Breast epithelium (tissue), 4 donors: ENCODE data around the gene ADH7. TPM values are rescaled to one million over a fixed set of nuclear protein-coding genes. Genes with fewer than 3 reads are reported as not detected.
A peak's percentile ranks its signal among the peaks of the same experiment; 100 is the strongest.

Experiments
- DNase-seq, 2 donors: peaks; one replicate each; pipeline ENCODE4 v3.0.0-alpha.2; 2019; ENCODE audit warnings: low spot score in 2 of 2
- H3K27ac ChIP-seq, 2 donors: fragments of 200-600 bp; sonication (generic) in 1 of 2; one replicate each; pipeline ENCODE4 v1.5.1; 2016 to 2019; ENCODE audit warnings: mild to moderate bottlenecking in 1 of 2
- H3K27me3 ChIP-seq, 2 donors: fragments of 200-600 bp; sonication (generic) in 1 of 2; one replicate each; pipeline versions ENCODE4 v1.5.1 to v1.6.0; 2017 to 2019; ENCODE audit warnings: control low read depth in 1 of 2, mild to moderate bottlenecking in 1 of 2
- H3K36me3 ChIP-seq: fragments of 200-600 bp; one replicate; pipeline ENCODE4 v1.5.1; 2019
- H3K4me1 ChIP-seq, 2 donors: fragments of 200-600 bp; sonication (generic); one replicate each; pipeline ENCODE4 v1.5.1; 2016 to 2019; ENCODE audit warnings: control low read depth in 1 of 2
- H3K4me3 ChIP-seq, 3 donors: fragments of 200-600 bp; sonication (generic); 1 replicate in 2 of 3; 2 replicates in 1 of 3; pipeline ENCODE4 v1.5.1; 2016 to 2019; ENCODE audit warnings: mild to moderate bottlenecking in 3 of 3, moderate library complexity in 2 of 3
- H3K9me3 ChIP-seq, 2 donors: fragments of 200-600 bp; sonication (generic) in 1 of 2; one replicate each; pipeline ENCODE4 v1.5.1; 2016 to 2019; ENCODE audit warnings: control low read depth in 1 of 2
- CTCF ChIP-seq, 3 donors: fragments of 450-650 bp; IDR thresholded peaks; one replicate each; pipeline ENCODE4 v1.5.1; 2016 to 2017; ENCODE audit warnings: antibody characterized with exemption in 3 of 3, mild to moderate bottlenecking in 3 of 3, moderate library complexity in 3 of 3
- POLR2A ChIP-seq: fragments of 450-650 bp; IDR thresholded peaks from one replicate; pipeline ENCODE4 v1.6.1; 2016; ENCODE audit warnings: antibody characterized with exemption, mild to moderate bottlenecking, moderate library complexity
- POLR2AphosphoS5 ChIP-seq, 3 donors: sonication (generic); formaldehyde crosslinking; IDR thresholded peaks; one replicate each; pipeline ENCODE4 v1.6.1; 2017; ENCODE audit warnings: antibody characterized with exemption in 3 of 3
- intact Hi-C: fragments of 100-400 bp; cut with DNase I; formaldehyde crosslinking; loops from one replicate; pipeline ENCODE4 v1.15.1; 2023; ENCODE audit warnings: low total_unique reads
- total RNA-seq, 3 donors: library from RNA; depleted of rRNA; stranded (reverse); fragments of >200 nt; gene quantifications; one replicate each; pipeline ENCODE4 v1.1.0, GENCODE V29; 2016

Gene ADH7
- total RNA-seq, 3 donors from 2014 or later: not detected

- DNase-seq: no peak
- H3K36me3 ChIP-seq: no peaks in the 10 kb centered on the region
- no peaks in the 10 kb centered on the region for H3K27me3 ChIP-seq
- H3K27ac ChIP-seq: no peak overlapping the region
- intact Hi-C loops: no loop called here
- no peaks in the 10 kb centered on the region for H3K4me1 ChIP-seq
- TF ChIP-seq POLR2A (no peak), POLR2AphosphoS5 (IDR thresholded peaks at IDR 0.05) (no peak), CTCF (IDR thresholded peaks at IDR 0.05) (no peak)
- H3K9me3 ChIP-seq: peaks cover 0 to 8% of the 10 kb centered on the region in 2 donors
- no peak overlapping the region for H3K4me3 ChIP-seq
These were observed 11.9 kb upstream of the ADH7 start for GRCh38 chr4:99447079-99447478.

- Histone ChIP-seq H3K4me1 (no peaks in the 10 kb centered on the region), H3K4me3 (no peak overlapping the region), H3K9me3 (no peaks in the 10 kb centered on the region), H3K27ac (peak overlapping the region; percentile 29 to 77), H3K27me3 (no peaks in the 10 kb centered on the region), H3K36me3 (no peaks in the 10 kb centered on the region)
- intact Hi-C loops: no loop called here
- DNase-seq: no peak
- TF ChIP-seq POLR2AphosphoS5 (IDR thresholded peaks at IDR 0.05) (no peak), CTCF (IDR thresholded peaks at IDR 0.05) (no peak)
These were observed 3.3 kb upstream of the ADH7 start for GRCh38 chr4:99438405-99438780.

GRCh38 chr4:99437723-99438404, 2.7 kb upstream of the ADH7 start:
- Histone ChIP-seq H3K36me3 (no peaks in the 10 kb centered on the region), H3K4me3 (no peak overlapping the region), H3K4me1 (no peaks in the 10 kb centered on the region), H3K27me3 (no peaks in the 10 kb centered on the region), H3K9me3 (no peaks in the 10 kb centered on the region), H3K27ac (peak overlapping the region; percentile 29 to 77)
- no peak for DNase-seq
- intact Hi-C loops: no loop called here
- no peak for TF ChIP-seq CTCF (IDR thresholded peaks at IDR 0.05)
- no peak for TF ChIP-seq POLR2A
- no peak for TF ChIP-seq POLR2AphosphoS5 (IDR thresholded peaks at IDR 0.05)

- Histone ChIP-seq H3K27me3 (no peaks in the 10 kb centered on the region), H3K9me3 (no peaks in the 10 kb centered on the region), H3K27ac (peak overlapping the region; percentile 29 to 77), H3K4me1 (no peaks in the 10 kb centered on the region), H3K4me3 (no peak overlapping the region), H3K36me3 (no peaks in the 10 kb centered on the region)
- intact Hi-C loops: no loop called here
- TF ChIP-seq POLR2A: no peak
- no peak for TF ChIP-seq CTCF (IDR thresholded peaks at IDR 0.05)
- no peak for TF ChIP-seq POLR2AphosphoS5 (IDR thresholded peaks at IDR 0.05)
- DNase-seq: no peak
These were observed 2.0 kb upstream of the ADH7 start for GRCh38 chr4:99436976-99437722.

GRCh38 chr4:99436462-99436861, 1.3 kb upstream of the ADH7 start:
- no peaks in the 10 kb centered on the region for H3K36me3 ChIP-seq
- no peak overlapping the region for H3K4me3 ChIP-seq
- intact Hi-C loops: no loop called here

More at GRCh38 chr4:99436462-99436861, 1.3 kb upstream of the ADH7 start:
- H3K27ac ChIP-seq: no peak overlapping the region
- no peak for DNase-seq
- H3K4me1 ChIP-seq: no peaks in the 10 kb centered on the region
- TF ChIP-seq CTCF (IDR thresholded peaks at IDR 0.05) (no peak), POLR2AphosphoS5 (IDR thresholded peaks at IDR 0.05) (no peak), POLR2A (no peak)
- H3K9me3 ChIP-seq: no peaks in the 10 kb centered on the region
- H3K27me3 ChIP-seq: no peaks in the 10 kb centered on the region
